NCI-H1417 (cell line): ENCODE data around the gene MAN1A2.
A peak's percentile ranks its signal among the peaks of the same experiment; 100 is the strongest.
"Not testable (repeated sequence)": the region's sequence is repeated elsewhere in the genome, so short reads cannot be mapped to it uniquely, and the experiment has no call there.

ENCODE experiments used
- DNase-seq, 3 experiments: peaks; one replicate each; lab custom pipeline; 2025; lab: John Stamatoyannopoulos, UW

The MAN1A2 gene

DNA sequence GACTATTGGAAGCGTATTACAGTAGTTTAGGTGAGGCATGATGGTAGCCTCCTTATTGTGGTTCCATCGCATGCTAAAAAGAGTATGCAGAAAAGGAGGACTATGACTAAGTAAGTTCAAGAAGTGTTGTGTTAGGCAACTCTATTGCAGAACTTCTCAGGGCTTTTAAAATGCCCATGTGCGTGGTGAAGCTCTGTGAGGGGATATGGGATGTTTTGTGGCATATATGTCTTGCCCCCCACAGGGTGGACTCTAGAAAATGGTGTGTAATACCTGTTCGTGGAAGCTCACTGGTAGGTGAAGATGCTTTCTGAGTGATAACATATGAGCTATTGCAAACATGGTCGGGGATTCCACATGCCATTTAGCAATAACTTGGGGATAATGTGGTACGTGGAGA lies 31.7 kb downstream of the MAN1A2 start:
- no peak for DNase-seq

GRCh38 chr1:117401761-117402160 lies 34.5 kb downstream of the MAN1A2 start:
- DNase-seq: no peak

- no peak for DNase-seq
These were observed 36.3 kb downstream of the MAN1A2 start for GRCh38 chr1:117403597-117403996.

- DNase-seq: no peak
These were observed 37.8 kb downstream of the MAN1A2 start for GRCh38 chr1:117405042-117405441.

GRCh38 chr1:117412472-117412871 lies 45.2 kb downstream of the MAN1A2 start:
- DNase-seq: no peak

- DNase-seq: no peak
These were observed 46.2 kb downstream of the MAN1A2 start for GRCh38 chr1:117413412-117413811.

DNA sequence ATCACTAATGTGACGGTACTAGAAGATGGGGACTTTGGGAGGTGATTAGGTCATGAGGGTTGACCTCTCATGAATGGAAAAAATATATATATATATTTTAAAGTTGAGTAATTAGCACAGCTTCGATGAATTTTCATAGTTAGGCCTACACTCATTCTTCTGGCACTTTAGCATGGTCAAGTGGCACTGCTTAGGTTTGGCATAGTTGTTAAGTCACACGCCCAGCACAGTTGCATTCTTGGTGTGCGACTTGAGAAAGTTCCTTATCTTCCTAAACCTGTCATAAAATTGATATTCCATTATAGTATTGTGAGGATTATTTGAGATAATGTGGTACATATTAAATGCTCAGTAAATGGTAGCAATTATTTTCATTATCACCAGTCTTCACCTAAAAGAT lies 47.7 kb downstream of the MAN1A2 start:
- no peak for DNase-seq

DNA sequence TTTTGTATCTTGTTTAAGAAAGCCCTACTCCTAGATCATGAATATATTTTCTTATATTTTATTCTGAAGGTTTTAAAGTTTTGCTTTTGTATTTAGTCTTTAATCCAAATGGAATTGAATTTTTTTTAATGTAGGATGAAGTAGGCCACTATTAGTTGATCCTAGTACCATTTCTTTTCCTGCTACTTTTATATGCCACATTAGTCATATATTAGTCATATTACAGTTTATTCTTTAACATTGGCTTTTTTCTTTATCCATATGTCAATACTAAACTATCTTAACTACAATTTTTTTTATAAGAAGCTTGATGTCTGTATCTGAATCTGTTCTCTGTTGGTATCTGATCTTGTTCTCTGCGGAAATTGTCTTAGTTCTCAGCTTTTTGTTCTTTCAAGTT lies 48.8 kb downstream of the MAN1A2 start:
- DNase-seq: no peak

DNA sequence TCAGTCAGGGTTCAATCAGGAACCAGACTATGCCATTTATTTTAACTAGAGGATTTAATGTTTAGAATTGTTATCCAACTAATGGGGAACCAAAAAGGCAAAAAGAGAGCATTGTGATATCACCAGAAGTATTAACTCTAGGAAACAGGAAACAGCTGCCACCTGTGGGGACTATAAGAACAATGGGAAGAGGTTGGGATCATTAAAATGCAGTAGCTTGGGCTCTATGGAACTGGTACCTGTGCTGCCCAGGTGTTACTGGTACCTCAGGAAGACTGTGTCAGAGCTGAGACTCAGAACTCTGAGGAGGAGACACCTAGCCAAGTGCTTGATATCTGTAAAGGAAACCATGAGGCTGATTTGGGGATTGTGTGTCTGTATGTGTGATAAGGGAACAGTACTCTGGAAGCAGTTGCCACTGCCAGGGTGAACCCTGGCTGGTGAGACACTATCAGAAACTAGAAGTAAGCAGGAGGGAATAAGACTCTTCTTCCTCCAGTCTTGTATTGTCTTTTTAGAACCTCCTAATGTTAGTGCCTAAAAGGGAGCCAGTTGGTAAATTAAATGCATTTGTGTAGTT lies 49.4 kb downstream of the MAN1A2 start:
- DNase-seq: peak in 2 of 3 experiments; percentile 34 to 57

- no peak for DNase-seq
These were observed 57.9 kb downstream of the MAN1A2 start for GRCh38 chr1:117425050-117425734.

GRCh38 chr1:117427297-117427696 lies 60.0 kb downstream of the MAN1A2 start:
- DNase-seq: no peak

GRCh38 chr1:117433943-117434342 lies 66.7 kb downstream of the MAN1A2 start:
- DNase-seq: no peak

GRCh38 chr1:117436513-117436912 lies 69.3 kb downstream of the MAN1A2 start:
- DNase-seq: no peak

DNA sequence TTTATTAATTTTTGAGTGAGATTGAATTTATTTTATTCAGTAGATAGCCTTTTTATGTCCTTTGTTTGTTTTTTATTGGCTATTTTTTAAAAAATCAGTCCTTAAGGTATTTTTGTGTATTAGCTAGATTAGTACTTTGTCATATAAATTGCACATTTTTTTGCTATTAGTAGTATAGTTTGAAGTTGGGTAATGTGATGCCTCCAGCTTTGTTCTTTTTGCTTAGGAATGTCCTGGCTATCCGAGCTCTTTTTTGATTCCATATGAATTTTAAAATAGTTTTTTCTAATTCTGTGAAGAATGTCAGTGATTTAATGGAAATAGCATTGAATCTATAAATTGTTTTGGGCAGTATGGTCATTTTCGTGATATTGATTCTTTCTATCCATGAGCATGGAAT lies 80.4 kb downstream of the MAN1A2 start:
- DNase-seq: no peak

DNA sequence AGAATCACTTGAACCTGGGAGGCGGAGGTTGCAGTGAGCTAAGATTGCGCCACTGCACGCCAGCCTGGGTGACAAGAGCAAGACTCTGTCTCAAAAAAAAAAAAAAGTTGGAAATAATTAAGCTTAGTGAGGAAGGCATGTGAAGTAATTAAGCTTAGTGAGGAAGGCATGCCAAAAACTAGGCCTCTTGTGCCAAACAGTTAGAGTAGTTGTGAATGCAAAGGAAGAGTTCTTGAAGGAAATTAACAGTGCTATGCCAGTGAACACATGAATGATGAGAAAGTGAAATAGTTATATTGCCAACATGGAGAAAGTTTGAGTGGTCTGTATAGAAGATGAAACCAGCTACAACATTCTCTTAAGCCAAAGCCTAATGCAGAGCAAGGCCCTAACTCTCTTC lies 85.0 kb downstream of the MAN1A2 start:
- DNase-seq: no peak

GRCh38 chr1:117453958-117454357 lies 86.7 kb downstream of the MAN1A2 start:
- no peak for DNase-seq

GRCh38 chr1:117458410-117458809 lies 91.2 kb downstream of the MAN1A2 start:
- DNase-seq: not testable (repeated sequence)

DNA sequence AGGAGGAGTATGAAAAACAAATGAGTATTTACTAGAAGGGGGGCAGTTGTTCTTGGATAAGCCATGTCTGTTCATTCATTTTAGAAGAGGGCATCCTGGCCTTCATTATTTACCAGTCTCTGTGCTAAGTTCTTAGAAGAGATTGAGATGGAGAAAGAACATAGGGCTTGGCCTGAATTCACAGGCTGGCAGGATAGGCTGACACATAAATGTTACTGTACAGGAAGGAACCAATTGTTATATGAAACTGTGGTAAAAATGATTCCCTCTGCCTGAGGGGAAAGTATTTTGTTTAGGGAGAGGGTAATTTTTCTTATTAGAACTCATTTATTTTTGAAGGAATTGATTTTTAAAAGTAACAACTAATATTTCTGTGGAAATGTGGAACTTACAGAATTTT lies 99.5 kb downstream of the MAN1A2 start:
- DNase-seq: no peak

GRCh38 chr1:117467336-117467735 lies 100.1 kb downstream of the MAN1A2 start:
- no peak for DNase-seq

DNA sequence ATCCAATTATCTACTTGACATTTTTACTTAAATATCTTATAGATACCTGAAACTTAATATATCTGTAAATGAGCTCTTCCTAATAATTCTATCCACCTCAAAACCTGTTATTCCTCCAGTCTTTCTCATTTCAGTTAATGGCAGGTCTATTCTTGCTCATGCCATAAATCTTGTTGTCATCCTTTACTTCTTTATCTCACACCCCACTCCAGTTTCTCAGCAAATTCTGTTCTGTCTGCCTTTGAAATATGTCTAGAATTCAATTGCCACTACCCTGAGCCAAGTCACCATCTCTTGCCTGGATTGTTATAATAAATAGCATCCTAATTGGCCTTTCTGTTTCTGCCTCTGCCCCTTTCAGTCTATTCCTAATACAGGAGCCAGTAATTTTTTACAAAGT lies 105.8 kb downstream of the MAN1A2 start:
- peak in 1 of 3 experiments; percentile 47 for DNase-seq

DNA sequence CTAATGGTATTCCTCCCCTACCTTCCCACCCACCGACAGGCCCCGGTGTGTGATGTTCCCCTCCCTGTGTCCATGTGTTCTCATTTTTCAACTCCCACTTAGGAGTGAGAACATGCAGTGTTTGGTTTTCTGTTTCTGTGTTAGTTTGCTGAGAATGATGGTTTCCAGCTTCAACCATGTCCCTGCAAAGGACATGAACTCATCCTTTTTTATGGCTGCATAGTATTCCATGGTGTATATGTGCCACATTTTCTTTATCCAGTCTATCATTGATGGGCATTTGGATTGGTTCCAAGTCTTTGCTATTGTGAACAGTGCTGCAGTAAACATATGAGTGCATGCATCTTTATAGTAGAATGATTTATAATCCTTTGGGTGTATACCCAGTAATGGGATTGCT lies 108.2 kb downstream of the MAN1A2 start:
- not testable (repeated sequence) for DNase-seq

DNA sequence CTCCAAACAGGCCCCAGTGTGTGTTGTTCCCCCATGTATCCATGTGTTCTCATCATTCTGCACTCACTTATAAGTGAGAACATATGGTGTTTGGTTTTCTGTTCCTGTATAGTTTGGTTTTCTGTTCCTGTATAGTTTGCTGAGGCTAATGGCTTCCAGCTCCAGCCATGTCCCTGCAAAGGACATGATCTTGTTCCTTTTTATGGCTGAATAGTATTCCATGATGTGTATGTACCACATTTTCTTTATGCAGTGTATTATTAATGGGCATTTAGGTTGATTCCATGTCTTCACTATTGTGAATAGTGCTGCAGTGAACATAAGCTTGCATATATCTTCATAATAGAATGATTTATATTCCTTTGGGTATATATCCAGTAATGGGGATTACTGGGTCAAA lies 111.8 kb downstream of the MAN1A2 start:
- no peak for DNase-seq

DNA sequence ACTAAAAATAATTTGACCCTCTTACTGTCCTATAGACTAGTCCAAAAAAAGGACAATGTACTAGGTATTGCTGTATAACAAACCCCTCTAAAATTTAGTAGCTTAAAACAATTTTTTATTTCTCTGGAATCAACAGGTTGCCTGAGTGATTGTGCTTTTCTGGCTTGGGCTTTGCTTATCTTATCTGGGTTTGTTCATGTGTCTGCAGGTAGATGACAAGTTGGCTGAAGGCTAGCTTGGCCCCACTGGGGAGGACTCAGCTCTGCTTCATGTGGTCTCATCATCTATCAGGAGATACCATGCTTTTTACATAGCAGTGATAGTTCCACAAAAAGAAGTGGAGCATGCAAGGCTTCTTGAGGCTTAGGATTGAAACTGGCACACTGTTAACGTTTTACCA lies 114.2 kb downstream of the MAN1A2 start:
- DNase-seq: no peak

DNA sequence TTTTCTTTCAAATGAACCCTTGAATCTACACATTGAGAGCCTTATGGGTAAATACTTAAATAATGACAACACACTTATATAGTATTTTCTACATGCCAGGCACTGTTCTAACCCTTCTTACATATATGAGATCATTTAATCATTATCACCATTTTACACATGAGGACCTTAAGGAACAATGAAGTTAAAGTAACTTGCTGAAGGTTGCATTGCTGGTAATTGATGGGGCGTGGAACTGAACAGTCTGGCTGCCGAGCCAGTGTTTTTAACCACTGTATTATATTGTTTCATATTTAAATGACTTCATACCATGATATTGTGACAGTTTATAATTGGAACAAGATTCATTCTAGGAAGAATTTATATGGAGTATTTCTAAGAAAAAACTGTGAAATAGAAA lies 126.7 kb downstream of the MAN1A2 start:
- no peak for DNase-seq
